ENCODE measurements around the gene SORCS2. TPM values are rescaled to one million over a fixed set of nuclear protein-coding genes. Genes with fewer than 3 reads are reported as not detected.

SORCS2 gene
- total RNA-seq, 1 donor from 2014 or later: 10.9 TPM

DNA sequence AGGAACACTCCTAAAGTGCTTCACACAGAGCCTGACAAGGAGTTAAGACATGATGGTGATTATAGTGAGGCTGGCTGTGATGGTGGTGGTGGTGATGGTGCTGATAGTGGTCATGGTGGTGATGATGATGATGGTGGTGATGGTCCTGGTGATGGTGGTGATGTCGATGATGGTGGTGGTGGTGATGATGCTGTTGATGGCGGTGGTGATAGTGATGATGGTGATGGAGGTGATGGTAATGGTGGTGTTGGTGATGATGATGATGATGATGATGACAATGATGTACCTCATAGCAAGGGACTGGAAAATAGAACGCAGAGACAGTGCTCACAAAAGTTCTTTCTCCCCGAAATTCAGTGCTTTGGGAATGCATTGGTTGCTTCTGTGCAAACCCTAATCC, 276.7 kb downstream of the SORCS2 start:
- no peaks in the 10 kb centered on the region for H3K4me1 Mint-ChIP-seq (ENCODE audit: low read depth)
- H3K36me3 Mint-ChIP-seq (ENCODE audit: low read depth): peaks cover 1% of the 10 kb centered on the region
- DNase-seq (ENCODE audit: low spot score): no peak
- H3K27me3 Mint-ChIP-seq (ENCODE audit: low read depth): peaks cover 46% of the 10 kb centered on the region
- H3K4me3 Mint-ChIP-seq (ENCODE audit: unreplicated experiment): no peak overlapping the region
- TF ChIP-seq, protein P1, sequence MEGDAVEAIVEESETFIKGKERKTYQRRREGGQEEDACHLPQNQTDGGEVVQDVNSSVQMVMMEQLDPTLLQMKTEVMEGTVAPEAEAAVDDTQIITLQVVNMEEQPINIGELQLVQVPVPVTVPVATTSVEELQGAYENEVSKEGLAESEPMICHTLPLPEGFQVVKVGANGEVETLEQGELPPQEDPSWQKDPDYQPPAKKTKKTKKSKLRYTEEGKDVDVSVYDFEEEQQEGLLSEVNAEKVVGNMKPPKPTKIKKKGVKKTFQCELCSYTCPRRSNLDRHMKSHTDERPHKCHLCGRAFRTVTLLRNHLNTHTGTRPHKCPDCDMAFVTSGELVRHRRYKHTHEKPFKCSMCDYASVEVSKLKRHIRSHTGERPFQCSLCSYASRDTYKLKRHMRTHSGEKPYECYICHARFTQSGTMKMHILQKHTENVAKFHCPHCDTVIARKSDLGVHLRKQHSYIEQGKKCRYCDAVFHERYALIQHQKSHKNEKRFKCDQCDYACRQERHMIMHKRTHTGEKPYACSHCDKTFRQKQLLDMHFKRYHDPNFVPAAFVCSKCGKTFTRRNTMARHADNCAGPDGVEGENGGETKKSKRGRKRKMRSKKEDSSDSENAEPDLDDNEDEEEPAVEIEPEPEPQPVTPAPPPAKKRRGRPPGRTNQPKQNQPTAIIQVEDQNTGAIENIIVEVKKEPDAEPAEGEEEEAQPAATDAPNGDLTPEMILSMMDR (IDR thresholded peaks at IDR 0.05): no peak
- no peaks in the 10 kb centered on the region for H3K9me3 Mint-ChIP-seq (ENCODE audit: low read depth)
- no peak overlapping the region for H3K27ac Mint-ChIP-seq (ENCODE audit: unreplicated experiment)

DNA sequence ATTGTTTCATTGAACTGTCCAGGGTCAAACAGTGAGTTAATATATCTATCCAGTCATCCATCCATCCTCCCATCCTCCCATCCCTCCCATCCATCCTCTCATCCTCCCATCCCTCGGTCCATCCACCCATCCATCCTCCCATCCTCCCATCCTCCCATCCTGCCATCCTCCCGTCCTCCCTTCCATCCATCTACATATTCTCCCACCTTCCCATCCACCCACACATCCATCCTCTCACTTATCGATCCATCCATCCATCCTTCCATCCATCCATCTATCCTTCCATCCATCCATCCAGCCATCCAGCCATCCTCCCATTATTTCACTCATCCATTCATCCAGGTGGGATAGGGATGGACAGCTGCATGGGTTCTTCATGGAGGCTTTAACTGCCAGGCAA, 277.8 kb downstream of the SORCS2 start:
- Mint-ChIP-seq H3K9me3 (ENCODE audit: low read depth) (no peaks in the 10 kb centered on the region), H3K4me1 (ENCODE audit: low read depth) (no peaks in the 10 kb centered on the region), H3K4me3 (ENCODE audit: unreplicated experiment) (no peak overlapping the region), H3K27me3 (ENCODE audit: low read depth) (peaks cover 44% of the 10 kb centered on the region), H3K36me3 (ENCODE audit: low read depth) (peaks cover 1% of the 10 kb centered on the region), H3K27ac (ENCODE audit: unreplicated experiment) (no peak overlapping the region)
- DNase-seq (ENCODE audit: low spot score): no peak
- TF ChIP-seq, protein P1 (IDR thresholded peaks at IDR 0.05): no peak

DNA sequence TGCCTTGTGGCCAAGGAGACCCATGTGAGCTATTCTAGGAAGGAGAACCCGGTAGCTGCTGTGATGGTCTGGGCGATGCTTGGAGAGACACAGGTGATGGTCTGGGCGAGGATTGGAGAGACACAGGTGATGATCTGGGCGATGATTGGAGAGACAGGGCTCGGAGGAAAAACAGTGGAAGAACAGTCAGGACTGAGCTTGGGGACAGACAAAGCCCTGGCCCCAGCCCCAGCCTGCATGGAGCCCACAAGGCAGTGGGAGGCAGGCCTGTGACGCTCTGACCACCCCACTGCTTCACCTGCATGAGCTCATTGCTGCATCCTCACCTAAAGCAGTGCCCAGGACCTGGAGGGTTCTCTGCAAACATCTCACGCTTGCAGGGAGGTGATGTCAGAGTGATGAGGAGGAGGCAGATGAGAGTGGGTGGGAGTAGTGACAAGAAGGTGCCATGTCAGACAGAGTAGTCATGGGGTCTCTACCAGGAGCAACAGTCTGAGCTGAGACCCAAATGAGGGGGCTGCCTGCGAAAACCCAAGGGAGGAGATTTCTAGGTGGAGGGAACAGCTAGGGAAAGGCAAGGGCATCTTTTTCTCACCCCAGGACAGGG, 278.3 kb downstream of the SORCS2 start:
- Mint-ChIP-seq H3K27ac (ENCODE audit: unreplicated experiment) (no peak overlapping the region), H3K4me1 (ENCODE audit: low read depth) (no peaks in the 10 kb centered on the region), H3K36me3 (ENCODE audit: low read depth) (peaks cover under 1% of the 10 kb centered on the region), H3K9me3 (ENCODE audit: low read depth) (no peaks in the 10 kb centered on the region), H3K27me3 (ENCODE audit: low read depth) (peaks cover 44% of the 10 kb centered on the region), H3K4me3 (ENCODE audit: unreplicated experiment) (no peak overlapping the region)
- TF ChIP-seq, protein P1 (IDR thresholded peaks at IDR 0.05): no peak
- no peak for DNase-seq (ENCODE audit: low spot score)

DNA sequence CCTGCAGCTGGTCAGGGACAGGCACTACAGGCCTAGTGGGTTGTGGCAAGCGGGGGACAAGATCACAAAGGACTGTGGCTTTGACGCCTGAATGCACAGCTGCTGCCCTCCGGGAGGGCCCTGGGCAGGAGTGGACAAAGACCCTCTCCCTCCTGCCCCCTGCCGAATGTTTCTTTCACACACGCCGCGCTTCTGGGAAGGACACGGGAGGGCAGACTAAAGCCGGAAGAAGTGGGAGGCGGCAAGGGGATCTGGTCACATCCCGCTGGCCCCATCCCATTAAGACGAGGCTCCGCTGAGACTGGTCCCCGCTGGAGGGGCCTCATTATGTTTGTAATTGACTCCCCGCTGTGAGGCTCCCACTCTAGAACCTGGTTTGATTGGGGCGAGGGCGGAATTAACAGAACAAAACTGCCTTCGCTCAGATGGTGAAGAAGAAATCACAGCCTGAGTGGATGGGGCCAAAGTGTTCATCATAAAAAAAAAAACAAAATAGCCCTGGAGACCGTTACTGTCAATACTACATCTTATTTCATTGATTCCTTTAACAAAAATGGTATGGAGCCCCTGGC, 280.2 kb downstream of the SORCS2 start:
- peaks cover 51% of the 10 kb centered on the region for H3K27me3 Mint-ChIP-seq (ENCODE audit: low read depth)
- no peak for DNase-seq (ENCODE audit: low spot score)
- no peaks in the 10 kb centered on the region for H3K36me3 Mint-ChIP-seq (ENCODE audit: low read depth)
- TF ChIP-seq, protein P1 (IDR thresholded peaks at IDR 0.05): peak; percentile 22
- H3K4me1 Mint-ChIP-seq (ENCODE audit: low read depth): no peaks in the 10 kb centered on the region
- no peaks in the 10 kb centered on the region for H3K9me3 Mint-ChIP-seq (ENCODE audit: low read depth)
- no peak overlapping the region for H3K27ac Mint-ChIP-seq (ENCODE audit: unreplicated experiment)
- no peak overlapping the region for H3K4me3 Mint-ChIP-seq (ENCODE audit: unreplicated experiment)

DNA sequence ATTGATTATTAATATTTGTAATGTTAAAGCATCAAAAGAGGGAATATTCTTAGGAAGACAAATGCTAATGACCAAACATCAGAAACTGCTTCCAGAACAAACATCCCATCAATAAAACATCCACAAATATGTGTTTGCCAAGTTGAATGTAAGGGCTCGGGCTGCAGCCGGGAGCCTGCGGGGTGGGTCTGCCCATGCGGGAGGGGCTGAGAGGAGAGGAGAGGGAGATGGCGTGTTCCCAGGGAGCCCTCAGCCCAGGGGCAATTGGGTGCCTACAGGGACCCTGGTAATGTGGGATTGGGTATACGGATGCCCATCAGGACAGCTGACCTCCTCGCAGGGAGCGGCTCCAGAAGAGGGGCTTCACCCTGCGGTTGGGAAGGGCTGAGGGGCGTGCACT, 280.7 kb downstream of the SORCS2 start:
- Mint-ChIP-seq H3K27ac (ENCODE audit: unreplicated experiment) (no peak overlapping the region), H3K4me1 (ENCODE audit: low read depth) (no peaks in the 10 kb centered on the region), H3K9me3 (ENCODE audit: low read depth) (no peaks in the 10 kb centered on the region), H3K4me3 (ENCODE audit: unreplicated experiment) (no peak overlapping the region), H3K36me3 (ENCODE audit: low read depth) (no peaks in the 10 kb centered on the region), H3K27me3 (ENCODE audit: low read depth) (peaks cover 47% of the 10 kb centered on the region)
- DNase-seq (ENCODE audit: low spot score): no peak
- TF ChIP-seq, protein P1 (IDR thresholded peaks at IDR 0.05): no peak

Measured in chondrocyte (in vitro differentiated cells).